Spleen (tissue), 11 donors: ENCODE results near the gene KRTAP22-1. TPM values are rescaled to one million over a fixed set of nuclear protein-coding genes. Genes with fewer than 3 reads are reported as not detected.

Experiments
- DNase-seq: peaks from one replicate; pipeline ENCODE4 v3.0.0-alpha.2; 2020
- H3K27ac ChIP-seq, 8 donors: fragments of 200-600 bp; sonication (generic) in 7 of 8; 1 replicate in 4 of 8; 2 replicates in 4 of 8; pipeline versions ENCODE4 v1.5.0 to v1.8.0; 2016 to 2021; ENCODE audit warnings: inconsistent platforms in 4 of 8, mild to moderate bottlenecking in 4 of 8, moderate library complexity in 1 of 8
- H3K27me3 ChIP-seq, 7 donors: fragments of 200-600 bp; sonication (generic) in 6 of 7; replicated peaks in 1 of 7; 1 replicate in 4 of 7; 2 replicates in 3 of 7; pipeline versions ENCODE4 v1.5.0 to v1.8.0; 2016 to 2021; ENCODE audit warnings: inconsistent platforms in 3 of 7, mild to moderate bottlenecking in 1 of 7
- H3K36me3 ChIP-seq, 6 donors: fragments of 200-600 bp; sonication (generic) in 5 of 6; 1 replicate in 4 of 6; 2 replicates in 2 of 6; pipeline versions ENCODE4 v1.5.0 to v1.8.0; 2016 to 2021; ENCODE audit warnings: inconsistent platforms in 2 of 6
- H3K4me1 ChIP-seq, 6 donors: fragments of 200-600 bp; sonication (generic) in 5 of 6; 1 replicate in 3 of 6; 2 replicates in 3 of 6; pipeline versions ENCODE4 v1.5.0 to v1.8.0; 2016 to 2021; ENCODE audit warnings: inconsistent platforms in 3 of 6
- H3K4me3 ChIP-seq, 8 donors: fragments of 200-600 bp; sonication (generic) in 7 of 8; 1 replicate in 4 of 8; 2 replicates in 4 of 8; pipeline versions ENCODE4 v1.5.0 to v1.8.0; 2016 to 2021; ENCODE audit warnings: inconsistent platforms in 4 of 8, mild to moderate bottlenecking in 4 of 8, moderate library complexity in 2 of 8
- H3K9me3 ChIP-seq, 8 donors: fragments of 200-600 bp; sonication (generic) in 7 of 8; 1 replicate in 4 of 8; 2 replicates in 4 of 8; pipeline versions ENCODE4 v1.5.0 to v1.8.0; 2016 to 2021; ENCODE audit warnings: inconsistent platforms in 4 of 8
- POLR2A ChIP-seq, 3 donors: fragments of 450-650 bp; IDR thresholded peaks; one replicate each; pipeline ENCODE4 v1.5.1; 2017; ENCODE audit warnings: antibody characterized with exemption in 3 of 3, mild to moderate bottlenecking in 1 of 3
- POLR2AphosphoS5 ChIP-seq, 3 donors: sonication (generic); formaldehyde crosslinking; IDR thresholded peaks; one replicate each; pipeline ENCODE4 v1.5.1; 2017; ENCODE audit warnings: antibody characterized with exemption in 3 of 3
- WGBS, 5 donors: extraction: QIAGEN DNeasy Blood & Tissue Kit in 3 of 5; methylation state at CpG; one replicate each; pipeline versions ENCODE4 v1.1.5 to v1.1.7; 2013 to 2018; 5-methylcytosine and 5-hydroxymethylcytosine counted together
- intact Hi-C: fragments of 100-400 bp; cut with DNase I; formaldehyde crosslinking; loops from one replicate; pipeline ENCODE4 v1.15.0; 2023; ENCODE audit warnings: low total_unique reads
- polyA plus RNA-seq, 3 donors: library from polyadenylated mRNA; stranded (reverse); fragments of 200-250 nt; gene quantifications; one replicate each; pipeline ENCODE4 v1.2.1, GENCODE V29; 2013
- total RNA-seq, 7 donors: library from RNA; depleted of rRNA in 3 of 7; stranded (reverse); fragments of >200 nt in 3 of 7; fragmentation: NEBNext Ultra II Directional in 4 of 7; extraction: Animal tissue kit (Norgen Biotek cat#: 25700) in 4 of 7; gene quantifications; one replicate each; pipeline versions ENCODE4 v1.1.0 to v1.2.1, GENCODE V29; 2016 to 2021
- TF ChIP-seq, protein P1 (sequence below), 11 experiments: fragments of 200-600 bp in 7 of 11; fragments of 450-650 bp in 4 of 11; sonication (generic) in 4 of 11; IDR thresholded peaks in 8 of 11; conservative IDR thresholded peaks in 3 of 11; 1 replicate in 7 of 11; 2 replicates in 4 of 11; pipeline versions ENCODE4 v1.4.0 to v1.8.0; 2016 to 2021; ENCODE audit warnings: antibody characterized with exemption in 11 of 11, inconsistent platforms in 4 of 11, mild to moderate bottlenecking in 1 of 11
- donor health status: healthy with polysubstance abuse.
- donor health status: DM: no; HTN: no; CAD: no; lungs with moderate emphysema.
- donor health status: DM: no; HTN: no; CAD: no.
- donor health status: Bipolar disorder and iron deficiency.
- donor health status: healthy.
- donor health status: DM: no; HTN: no; CAD: no.
- donor health status: DM: yes; HTN: yes; CAD: no.

The KRTAP22-1 gene
- total and polyA plus RNA-seq, 10 donors = not detected

GRCh38 chr21:30613836-30614235 is 12.9 kb downstream of the KRTAP22-1 start, which contains the start of gene KRTAP6-1:
Gene KRTAP6-1 (minus strand): TSS chr21:30613930. CDS start chr21:30613904, 26 bp downstream.
- H3K27me3 ChIP-seq = no peaks in the 10 kb centered on the region
- intact Hi-C loops = no loop called here
- no peak within 1 kb of the TSS for H3K4me3 ChIP-seq
- DNase-seq = no peak
- H3K9me3 ChIP-seq = peaks cover 0 to 11% (median 0%) of the 10 kb centered on the region in 8 donors
- no peaks in the 10 kb centered on the region for H3K4me1 ChIP-seq
- H3K36me3 ChIP-seq = no peaks in the 10 kb centered on the region
- no peak within 1 kb of the TSS for H3K27ac ChIP-seq
- TF ChIP-seq POLR2AphosphoS5 (IDR thresholded peaks at IDR 0.05) (no peak), POLR2A (IDR thresholded peaks at IDR 0.05) (no peak)
- TF ChIP-seq, protein P1, sequence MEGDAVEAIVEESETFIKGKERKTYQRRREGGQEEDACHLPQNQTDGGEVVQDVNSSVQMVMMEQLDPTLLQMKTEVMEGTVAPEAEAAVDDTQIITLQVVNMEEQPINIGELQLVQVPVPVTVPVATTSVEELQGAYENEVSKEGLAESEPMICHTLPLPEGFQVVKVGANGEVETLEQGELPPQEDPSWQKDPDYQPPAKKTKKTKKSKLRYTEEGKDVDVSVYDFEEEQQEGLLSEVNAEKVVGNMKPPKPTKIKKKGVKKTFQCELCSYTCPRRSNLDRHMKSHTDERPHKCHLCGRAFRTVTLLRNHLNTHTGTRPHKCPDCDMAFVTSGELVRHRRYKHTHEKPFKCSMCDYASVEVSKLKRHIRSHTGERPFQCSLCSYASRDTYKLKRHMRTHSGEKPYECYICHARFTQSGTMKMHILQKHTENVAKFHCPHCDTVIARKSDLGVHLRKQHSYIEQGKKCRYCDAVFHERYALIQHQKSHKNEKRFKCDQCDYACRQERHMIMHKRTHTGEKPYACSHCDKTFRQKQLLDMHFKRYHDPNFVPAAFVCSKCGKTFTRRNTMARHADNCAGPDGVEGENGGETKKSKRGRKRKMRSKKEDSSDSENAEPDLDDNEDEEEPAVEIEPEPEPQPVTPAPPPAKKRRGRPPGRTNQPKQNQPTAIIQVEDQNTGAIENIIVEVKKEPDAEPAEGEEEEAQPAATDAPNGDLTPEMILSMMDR (IDR thresholded peaks at IDR 0.05 in 8 of 11, conservative IDR thresholded peaks at IDR 0.05 in 3 of 11) = no peak
- 68 to 85% (median 71%) methylated on average over 2 of the region's 2 CpGs for WGBS, 5 donors

DNA sequence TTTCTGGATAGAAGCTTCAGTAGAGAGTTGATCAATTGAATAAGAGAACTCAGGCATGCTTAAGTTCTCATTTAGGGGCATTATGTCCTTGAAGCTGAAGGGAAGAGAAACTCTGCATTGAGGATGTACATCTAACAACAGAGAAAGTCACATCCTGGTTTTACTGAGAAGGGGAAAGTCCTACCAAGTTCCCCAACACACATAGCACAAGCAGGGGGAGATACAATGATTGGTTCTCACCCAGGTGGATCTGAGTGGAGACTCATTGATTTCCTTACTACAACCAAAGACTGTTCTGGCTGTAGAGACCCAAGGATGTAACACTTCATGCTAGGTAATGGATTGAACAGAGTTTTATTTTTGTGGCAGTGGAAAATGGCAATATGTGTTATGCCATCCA is 14.3 kb downstream of the KRTAP22-1 start:
- H3K36me3 ChIP-seq = no peaks in the 10 kb centered on the region
- H3K27ac ChIP-seq = no peak overlapping the region
- H3K9me3 ChIP-seq = peaks cover 0 to 11% (median 0%) of the 10 kb centered on the region in 8 donors
- no peak overlapping the region for H3K4me3 ChIP-seq
- H3K27me3 ChIP-seq = no peaks in the 10 kb centered on the region
- intact Hi-C loops = no loop called here
- TF ChIP-seq POLR2A (IDR thresholded peaks at IDR 0.05) = no peak
- TF ChIP-seq, protein P1 (IDR thresholded peaks at IDR 0.05 in 8 of 11, conservative IDR thresholded peaks at IDR 0.05 in 3 of 11) = no peak
- no peak for TF ChIP-seq POLR2AphosphoS5 (IDR thresholded peaks at IDR 0.05)
- H3K4me1 ChIP-seq = no peaks in the 10 kb centered on the region
- no peak for DNase-seq

DNA sequence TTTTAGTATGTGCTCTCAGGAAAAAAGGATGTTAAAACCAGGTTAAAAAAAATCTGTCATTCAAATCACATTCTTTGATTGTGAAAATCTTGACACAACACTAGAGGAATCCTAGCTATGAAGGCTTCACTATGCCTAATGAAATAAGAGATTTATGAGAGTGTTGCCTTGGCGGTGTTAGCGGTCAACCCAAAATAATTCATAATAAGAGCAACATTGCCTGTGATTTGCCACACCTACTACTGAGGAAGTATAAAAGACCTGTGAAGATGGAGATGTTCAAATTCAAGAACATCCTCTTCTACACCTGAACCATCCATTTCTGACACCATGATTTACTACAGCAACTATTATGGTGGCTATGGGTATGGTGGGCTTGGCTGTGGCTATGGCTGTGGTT is 15.2 kb downstream of the KRTAP22-1 start, which contains the start of gene KRTAP20-1:
Gene KRTAP20-1, plus strand, starts transcription at position 301 of the 400 bp plus-strand sequence. Its CDS starts 30 bp downstream, at position 331.
- TF ChIP-seq POLR2AphosphoS5 (IDR thresholded peaks at IDR 0.05) = no peak
- TF ChIP-seq POLR2A (IDR thresholded peaks at IDR 0.05) = no peak
- TF ChIP-seq, protein P1 (IDR thresholded peaks at IDR 0.05 in 8 of 11, conservative IDR thresholded peaks at IDR 0.05 in 3 of 11) = no peak
- no peak for DNase-seq
- no peaks in the 10 kb centered on the region for H3K27me3 ChIP-seq
- H3K4me3 ChIP-seq = no peak within 1 kb of the TSS
- H3K27ac ChIP-seq = no peak within 1 kb of the TSS
- H3K36me3 ChIP-seq = no peaks in the 10 kb centered on the region
- H3K9me3 ChIP-seq = peaks cover 0 to 2% (median 0%) of the 10 kb centered on the region in 8 donors
- intact Hi-C loops = no loop called here
- 89 to 99% (median 94%) methylated on average over 2 of the region's 2 CpGs for WGBS, 5 donors
- no peaks in the 10 kb centered on the region for H3K4me1 ChIP-seq

DNA sequence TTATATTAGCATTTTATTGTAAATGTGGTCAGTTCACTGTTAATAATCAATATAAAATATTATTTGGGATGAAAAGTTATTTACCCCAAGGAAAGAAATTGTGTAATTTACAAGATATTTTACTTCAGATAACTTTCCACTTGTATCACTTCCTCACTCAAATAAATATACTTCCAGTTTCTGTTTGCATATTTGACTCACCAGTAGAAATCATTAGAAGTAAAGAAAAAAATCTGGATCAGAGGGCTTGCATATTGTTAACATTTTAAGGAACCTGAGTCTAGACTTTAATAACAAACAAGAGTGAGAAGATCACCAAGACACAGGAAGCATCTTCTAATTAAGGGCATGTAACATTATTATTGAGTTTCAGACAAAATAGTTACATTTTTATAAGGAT is 19.2 kb downstream of the KRTAP22-1 start:
- H3K27me3 ChIP-seq = no peaks in the 10 kb centered on the region
- H3K9me3 ChIP-seq = peaks cover 0 to 19% (median 3%) of the 10 kb centered on the region in 8 donors
- no peak overlapping the region for H3K27ac ChIP-seq
- H3K36me3 ChIP-seq = no peaks in the 10 kb centered on the region
- TF ChIP-seq POLR2A (IDR thresholded peaks at IDR 0.05) = no peak
- TF ChIP-seq POLR2AphosphoS5 (IDR thresholded peaks at IDR 0.05) = no peak
- TF ChIP-seq, protein P1 (IDR thresholded peaks at IDR 0.05 in 8 of 11, conservative IDR thresholded peaks at IDR 0.05 in 3 of 11) = no peak
- intact Hi-C loops = no loop called here
- H3K4me1 ChIP-seq = no peaks in the 10 kb centered on the region
- no peak for DNase-seq
- no peak overlapping the region for H3K4me3 ChIP-seq
